Immature natural killer cell (primary cell): ENCODE data around the gene TCF7. TPM values are rescaled to one million over a fixed set of nuclear protein-coding genes. Genes with fewer than 3 reads are reported as not detected.

Source experiments
- DNase-seq, 3 donors: peaks; one replicate each; pipeline ENCODE4 v3.0.0; 2022; ENCODE audit warnings: mixed read lengths in 1 of 3
- H3K27ac Mint-ChIP-seq, 6 donors: one replicate each; pipeline ENCODE4 v1.8.0; 2020; ENCODE audit warnings: mixed read lengths in 6 of 6, mild to moderate bottlenecking in 5 of 6, inconsistent platforms in 4 of 6, moderate library complexity in 3 of 6
- H3K27me3 Mint-ChIP-seq, 3 donors: one replicate each; pipeline ENCODE4 v1.8.0; 2020 to 2021; ENCODE audit warnings: low read depth in 3 of 3, mild to moderate bottlenecking in 3 of 3, mixed read lengths in 3 of 3, moderate library complexity in 3 of 3, inconsistent platforms in 1 of 3
- H3K36me3 Mint-ChIP-seq, 3 donors: one replicate each; pipeline ENCODE4 v1.8.0; 2020; ENCODE audit warnings: mixed read lengths in 3 of 3, inconsistent platforms in 2 of 3, mild to moderate bottlenecking in 2 of 3
- H3K4me1 Mint-ChIP-seq, 2 donors: one replicate each; pipeline ENCODE4 v1.8.0; 2020; ENCODE audit warnings: inconsistent platforms in 2 of 2, mild to moderate bottlenecking in 2 of 2, mixed read lengths in 2 of 2, moderate library complexity in 1 of 2
- H3K4me3 Mint-ChIP-seq, 5 donors: one replicate each; pipeline ENCODE4 v1.8.0; 2020; ENCODE audit warnings: mild to moderate bottlenecking in 5 of 5, mixed read lengths in 5 of 5, inconsistent platforms in 3 of 5, moderate library complexity in 3 of 5
- H3K9me3 Mint-ChIP-seq, 6 donors: one replicate each; pipeline ENCODE4 v1.8.0; 2020; ENCODE audit warnings: mild to moderate bottlenecking in 6 of 6, mixed read lengths in 6 of 6, inconsistent platforms in 4 of 6, moderate library complexity in 3 of 6
- polyA plus RNA-seq, 3 donors: library from polyadenylated mRNA; unstranded; fragments of 300-500 nt; fragmentation: Illumina TruSeq; gene quantifications; one replicate each; pipeline ENCODE4 v1.2.3, GENCODE V29; 2021

Gene TCF7
- 10 to 100 TPM; 14.9 to 50.9 (median 38.2) TPM for polyA plus RNA-seq

DNA sequence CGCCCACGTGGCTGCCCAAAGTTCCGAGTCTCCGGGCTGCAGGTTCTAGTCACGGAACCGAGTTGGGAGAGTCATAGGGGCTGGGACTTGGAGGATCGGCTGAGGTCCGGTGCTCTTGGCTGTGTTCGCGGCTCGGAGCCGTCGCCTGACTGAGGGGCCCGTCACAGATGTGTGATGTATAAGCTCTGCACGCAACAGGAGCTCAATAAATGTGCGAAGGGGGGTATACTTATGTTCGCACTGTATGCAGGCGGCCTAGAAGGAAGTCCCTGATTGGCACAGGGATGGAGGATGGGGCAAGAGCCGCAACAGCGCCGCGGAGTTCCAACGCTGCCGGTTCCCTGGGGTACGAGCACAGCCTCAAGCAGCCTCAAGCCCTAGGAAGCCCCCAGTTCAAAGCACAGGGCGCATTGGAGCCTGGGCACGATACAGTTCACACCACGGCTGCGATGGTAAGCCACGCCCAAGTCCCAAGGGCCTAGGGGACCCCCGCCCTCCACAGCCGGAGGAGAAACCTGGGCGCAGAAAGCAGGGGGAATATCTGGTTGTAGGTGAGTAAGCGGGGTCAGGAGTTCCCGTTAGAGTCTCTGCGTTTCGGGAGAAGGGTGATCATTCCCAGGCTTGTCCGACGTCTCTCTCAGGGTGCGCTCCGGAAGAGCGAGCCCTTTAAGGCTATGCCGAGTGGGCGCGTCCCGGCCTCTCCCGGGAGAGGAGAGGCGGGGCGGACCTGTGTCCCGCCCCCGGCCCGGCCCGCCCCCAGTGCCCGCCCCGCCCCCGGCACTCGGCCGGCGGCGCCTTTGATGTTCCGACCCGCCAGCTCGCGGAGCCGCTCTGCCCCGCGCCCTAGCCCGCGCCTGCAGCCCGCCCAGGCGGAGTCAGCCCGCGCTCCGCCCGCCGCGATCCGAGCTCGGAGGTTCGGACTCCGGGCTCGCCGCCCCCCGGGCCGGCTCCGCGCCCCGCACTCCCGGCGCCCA, at the start of gene TCF7:
TCF7 (plus strand) TSS at position 780 of the 974 bp plus-strand sequence. CDS start 226 bp downstream, outside the sequence.
- Mint-ChIP-seq H3K9me3 (no peaks in the 10 kb centered on the region), H3K4me1 (peaks cover 52 to 56% of the 10 kb centered on the region in 2 donors), H3K4me3 (peak within 1 kb of the TSS; percentile 86 to 94 (median 91)), H3K27me3 (peaks cover 9 to 21% (median 10%) of the 10 kb centered on the region in 3 donors), H3K27ac (peak within 1 kb of the TSS; percentile 79 to 94 (median 91)), H3K36me3 (peaks cover 0 to 11% (median 4%) of the 10 kb centered on the region in 3 donors)
- peak; percentile 69 to 78 (median 76) for DNase-seq

DNA sequence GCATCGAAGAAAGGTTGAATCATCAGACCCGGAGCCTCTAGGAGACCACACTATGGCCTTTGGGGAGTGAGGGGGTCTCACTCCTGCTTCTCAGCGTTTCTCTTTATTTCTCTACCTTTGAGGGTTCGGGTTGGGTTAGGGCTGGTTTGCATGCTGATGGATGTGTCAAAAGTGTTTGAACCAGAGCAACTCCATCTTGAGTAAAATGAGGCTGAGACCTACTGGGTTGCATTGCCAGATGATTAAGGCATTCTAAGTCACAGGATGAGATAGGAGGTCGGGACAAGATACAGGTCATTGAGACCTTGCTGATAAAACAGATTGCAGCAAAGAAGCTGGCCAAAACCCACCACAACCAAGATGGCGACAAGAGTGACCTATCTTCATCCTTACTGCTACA, 44.9 kb upstream of the TCF7 start:
- DNase-seq, result no peak
- Mint-ChIP-seq H3K27me3 (peaks cover 8 to 14% (median 13%) of the 10 kb centered on the region in 3 donors), H3K4me3 (no peak overlapping the region), H3K36me3 (no peaks in the 10 kb centered on the region), H3K9me3 (no peaks in the 10 kb centered on the region), H3K27ac (no peak overlapping the region), H3K4me1 (peaks cover 15 to 20% of the 10 kb centered on the region in 2 donors)

DNA sequence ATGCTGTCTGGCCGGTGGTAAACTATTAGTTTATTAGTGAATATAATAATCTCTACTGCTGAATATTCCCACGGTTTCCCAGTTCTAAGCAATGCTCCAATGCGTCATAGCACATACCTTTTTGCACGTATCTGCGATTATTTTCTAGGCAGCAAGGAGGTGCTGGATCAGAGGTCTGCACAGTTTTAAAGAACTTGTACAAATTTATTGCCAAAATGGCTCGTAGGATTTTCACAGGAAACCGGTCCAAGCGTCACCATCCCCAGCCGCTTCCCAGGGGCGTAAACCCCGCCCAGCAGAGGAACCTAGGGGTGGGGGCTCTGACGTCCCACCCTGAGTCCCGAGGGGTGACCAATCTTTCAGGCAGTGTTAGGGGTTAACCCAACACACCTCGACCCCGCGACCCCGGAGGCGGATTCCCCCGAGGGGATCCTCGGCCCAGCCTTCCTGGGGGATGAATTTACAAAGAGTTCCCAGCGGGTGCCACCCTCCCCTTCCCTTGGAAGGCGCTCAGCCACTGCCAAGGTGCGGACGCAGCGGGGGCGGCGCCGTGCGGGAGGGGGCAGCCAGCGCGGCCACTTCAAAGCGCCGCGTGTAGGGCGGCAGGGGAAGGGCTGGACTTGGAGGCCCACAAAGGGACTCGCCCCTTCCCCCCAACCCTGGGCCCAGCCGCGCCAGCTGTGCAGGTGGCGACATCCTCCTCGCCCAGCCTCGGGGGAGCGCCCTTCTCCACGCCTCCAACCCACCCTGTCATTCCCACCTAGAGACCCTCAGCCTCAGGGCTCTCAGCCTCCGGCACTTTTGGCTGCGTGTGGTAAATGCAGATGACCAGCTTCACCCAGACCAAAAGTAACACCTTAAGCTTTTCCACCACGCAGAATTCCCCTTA, 43.5 kb upstream of the TCF7 start:
- peak; percentile 35 to 58 (median 45) for DNase-seq
- H3K27me3 Mint-ChIP-seq, result peaks cover 8 to 14% (median 13%) of the 10 kb centered on the region in 3 donors
- peaks cover 15 to 20% of the 10 kb centered on the region in 2 donors for H3K4me1 Mint-ChIP-seq
- H3K4me3 Mint-ChIP-seq, result peak overlapping the region; percentile 54 to 74 (median 69)
- H3K36me3 Mint-ChIP-seq, result no peaks in the 10 kb centered on the region
- H3K27ac Mint-ChIP-seq, result peak overlapping the region in 4 of 6 donors; percentile 15 to 77 (median 32)
- H3K9me3 Mint-ChIP-seq, result no peaks in the 10 kb centered on the region

DNA sequence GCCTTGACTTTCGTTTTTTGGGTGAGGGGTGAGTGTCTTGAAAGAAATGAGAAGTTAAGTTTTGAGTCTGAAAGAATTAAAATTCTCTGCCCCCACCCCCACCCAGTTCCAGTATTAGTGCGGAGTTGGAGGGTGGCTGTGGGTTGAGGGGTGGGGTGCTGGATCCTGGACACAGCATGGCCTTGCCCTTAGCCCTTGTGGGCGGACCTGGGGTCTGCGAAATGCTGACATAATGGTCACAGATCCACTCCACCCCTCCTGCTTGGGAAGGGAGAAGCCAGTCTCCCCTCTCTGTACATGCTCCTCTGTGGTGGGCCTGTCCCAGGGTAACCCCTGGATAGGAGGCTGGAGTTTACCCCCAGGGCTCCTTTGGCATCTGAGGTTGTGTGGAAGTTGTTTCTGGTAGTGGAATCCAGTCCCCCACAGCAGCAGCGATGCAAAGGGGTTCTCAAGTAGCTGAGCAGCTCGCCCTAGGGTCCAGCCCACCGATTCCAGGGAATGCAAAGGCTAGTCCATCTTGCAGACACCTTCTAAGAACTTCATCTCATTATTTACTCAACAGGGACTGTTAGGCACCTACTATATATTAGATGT, 42.8 kb upstream of the TCF7 start:
- Mint-ChIP-seq H3K4me3 (peak overlapping the region; percentile 54 to 74 (median 69)), H3K27me3 (peaks cover 11 to 14% (median 13%) of the 10 kb centered on the region in 3 donors), H3K27ac (peak overlapping the region in 2 of 6 donors; percentile 43 to 77), H3K36me3 (no peaks in the 10 kb centered on the region), H3K4me1 (peaks cover 15 to 20% of the 10 kb centered on the region in 2 donors), H3K9me3 (no peaks in the 10 kb centered on the region)
- DNase-seq, result no peak

DNA sequence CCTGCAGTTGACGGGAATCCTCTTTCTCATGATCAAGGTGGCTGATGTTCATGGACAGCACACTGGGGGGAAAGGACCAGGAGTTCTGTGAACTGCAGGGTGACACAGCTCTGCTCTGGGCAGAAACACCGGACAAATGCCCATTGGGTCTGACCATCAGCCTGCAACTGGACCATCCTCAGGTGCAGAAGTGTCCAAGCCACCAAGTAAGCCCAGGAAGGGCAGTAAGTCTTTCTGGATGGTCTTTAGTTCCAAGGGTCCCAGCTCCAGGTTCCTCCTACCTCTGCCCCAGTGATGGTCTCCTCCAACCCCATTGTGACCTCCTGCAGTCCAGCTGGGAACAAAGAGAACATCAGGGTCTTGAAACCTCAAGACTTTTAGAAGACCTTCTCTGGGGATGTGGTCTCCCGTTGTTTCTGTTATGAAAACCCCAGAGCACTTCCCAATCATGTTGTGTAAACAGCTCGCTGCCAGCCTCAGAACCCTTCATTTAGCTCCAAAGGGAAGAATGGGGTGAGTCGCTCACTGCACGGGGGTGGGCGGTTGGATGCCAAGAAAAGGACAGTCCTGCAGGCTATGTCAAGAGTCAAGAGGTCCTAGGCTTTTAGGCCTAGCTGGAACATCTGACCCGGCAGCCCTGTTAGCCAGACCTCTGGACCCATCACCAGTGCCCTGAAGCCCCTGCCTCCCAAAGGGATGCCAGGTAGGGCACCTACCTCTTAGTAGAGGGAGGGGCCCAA, 41.8 kb upstream of the TCF7 start:
- no peak overlapping the region for H3K4me3 Mint-ChIP-seq

DNA sequence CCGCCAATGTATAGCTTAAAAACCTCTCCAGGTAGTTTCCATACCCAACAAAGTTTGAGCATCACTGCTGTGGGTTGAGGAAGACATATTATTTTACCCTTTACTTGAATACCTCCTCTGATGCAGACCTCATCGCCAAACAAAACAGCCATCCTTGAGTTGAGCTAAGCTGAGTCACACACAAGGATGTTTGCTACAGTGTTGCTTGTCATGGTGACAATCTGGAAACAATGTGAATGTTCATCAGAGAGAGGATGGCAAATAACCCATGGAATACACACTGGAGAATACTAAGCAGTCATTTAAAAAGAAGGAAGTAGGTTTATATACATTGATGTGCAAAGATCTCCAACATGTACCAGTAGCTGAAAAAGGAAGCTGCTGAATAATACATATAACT, 41.1 kb upstream of the TCF7 start:
- H3K9me3 Mint-ChIP-seq, result no peaks in the 10 kb centered on the region
- no peak for DNase-seq
- no peak overlapping the region for H3K27ac Mint-ChIP-seq
- no peak overlapping the region for H3K4me3 Mint-ChIP-seq
- peaks cover 15 to 20% of the 10 kb centered on the region in 2 donors for H3K4me1 Mint-ChIP-seq
- H3K36me3 Mint-ChIP-seq, result no peaks in the 10 kb centered on the region
- H3K27me3 Mint-ChIP-seq, result peaks cover 10 to 13% (median 11%) of the 10 kb centered on the region in 3 donors

More for the DNA sequence above, 41.8 kb upstream of the TCF7 start:
- no peak for DNase-seq
- Mint-ChIP-seq H3K27me3 (peaks cover 10 to 14% (median 11%) of the 10 kb centered on the region in 3 donors), H3K27ac (peak overlapping the region in 1 of 6 donors; percentile 33), H3K9me3 (no peaks in the 10 kb centered on the region), H3K4me1 (peaks cover 15 to 20% of the 10 kb centered on the region in 2 donors), H3K36me3 (no peaks in the 10 kb centered on the region)

DNA sequence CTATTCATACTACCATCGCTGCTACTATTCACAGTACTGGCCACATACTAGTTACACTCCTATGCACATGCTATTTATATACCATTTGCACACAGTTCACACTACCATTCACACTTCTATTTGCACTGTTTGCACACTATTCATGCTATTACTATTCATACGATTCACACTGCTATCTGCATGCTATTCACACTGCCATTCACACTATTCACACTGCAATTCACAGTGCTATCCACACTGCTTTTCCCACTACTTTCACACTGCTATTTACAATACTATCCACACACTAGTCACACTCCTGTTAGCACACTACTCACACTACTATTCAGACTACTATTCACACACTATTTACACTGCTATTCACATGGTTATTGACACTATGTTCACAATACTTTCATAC, 39.4 kb upstream of the TCF7 start:
- Mint-ChIP-seq H3K36me3 (no peaks in the 10 kb centered on the region), H3K4me3 (no peak overlapping the region), H3K27ac (no peak overlapping the region), H3K27me3 (peaks cover 3 to 11% (median 7%) of the 10 kb centered on the region in 3 donors), H3K4me1 (peaks cover 15 to 20% of the 10 kb centered on the region in 2 donors), H3K9me3 (no peaks in the 10 kb centered on the region)
- no peak for DNase-seq

DNA sequence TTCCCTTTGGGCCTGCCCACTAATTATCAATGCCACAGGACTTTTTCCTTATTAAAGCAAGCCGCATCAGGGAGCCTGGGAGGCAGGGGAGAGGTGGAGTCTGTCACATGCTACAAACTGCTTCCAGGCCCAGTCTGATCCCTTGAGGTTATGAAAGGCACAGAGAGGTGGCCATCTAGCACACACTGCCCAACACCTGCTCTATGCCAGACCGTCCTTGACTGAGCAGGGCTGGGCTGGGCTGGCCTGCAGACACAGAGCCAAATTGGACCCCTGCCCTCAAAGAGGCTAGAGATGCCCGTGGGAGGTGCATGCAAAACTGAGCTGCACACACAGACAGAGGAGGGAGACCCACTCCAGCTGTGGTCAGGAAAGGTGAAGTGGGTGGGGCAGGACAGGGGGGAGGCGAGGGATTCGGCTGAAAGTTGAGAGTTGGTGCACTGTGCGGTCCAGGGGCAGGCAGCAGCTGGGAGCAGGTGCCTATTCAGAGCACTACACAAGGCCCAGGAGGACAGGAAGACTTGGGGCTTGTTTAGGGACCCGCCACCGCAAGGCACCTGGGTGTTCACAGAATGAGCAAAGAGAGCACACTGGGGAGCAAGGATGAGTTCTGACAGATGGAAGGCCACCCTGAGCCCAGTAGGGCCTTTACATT, 36.4 kb upstream of the TCF7 start:
- Mint-ChIP-seq H3K27ac (no peak overlapping the region), H3K4me1 (no peaks in the 10 kb centered on the region), H3K9me3 (no peaks in the 10 kb centered on the region), H3K4me3 (no peak overlapping the region), H3K27me3 (peaks cover 0 to 4% (median 3%) of the 10 kb centered on the region in 3 donors), H3K36me3 (no peaks in the 10 kb centered on the region)
- no peak for DNase-seq

DNA sequence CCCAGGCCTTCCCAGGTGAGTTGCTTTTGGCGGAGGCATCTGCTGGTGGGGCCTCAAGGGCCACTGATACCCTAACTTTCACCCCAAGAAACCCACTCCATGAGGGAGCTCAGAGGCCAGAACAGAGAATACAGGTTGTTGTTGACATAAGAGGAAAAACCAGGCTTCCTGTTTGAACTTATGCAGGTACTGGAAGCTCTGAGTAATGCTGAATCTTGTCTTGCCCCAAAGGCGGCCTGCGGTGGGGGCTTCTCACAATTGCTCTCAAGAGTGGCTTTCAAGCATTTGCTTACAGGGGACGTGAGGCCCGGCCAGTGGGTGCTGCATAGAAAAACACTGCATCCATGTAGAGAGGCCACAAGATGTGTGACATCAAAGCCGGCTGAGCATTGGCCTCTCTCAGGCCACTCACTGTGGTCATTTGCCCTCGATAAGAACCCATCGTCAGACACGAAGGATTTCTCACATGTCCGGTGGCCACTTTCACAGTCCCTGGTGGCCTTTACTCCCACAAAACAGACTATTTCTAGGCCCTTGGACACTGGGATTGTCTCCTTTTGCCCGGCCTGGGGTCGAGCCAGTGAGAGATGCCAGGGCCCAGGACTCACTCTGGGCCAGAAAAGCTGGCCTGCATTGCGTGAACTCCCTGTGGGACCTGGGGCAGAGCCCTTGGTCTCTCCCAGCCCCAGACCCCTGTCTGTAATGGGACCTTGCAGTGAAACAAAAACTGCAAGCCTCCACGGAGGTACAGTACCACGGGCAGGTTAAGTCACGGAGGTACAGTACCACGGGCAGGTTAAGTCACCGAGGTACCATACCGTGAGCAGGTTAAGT, 34.5 kb upstream of the TCF7 start:
- Mint-ChIP-seq H3K27ac (peak overlapping the region in 1 of 6 donors; percentile 43), H3K4me1 (no peaks in the 10 kb centered on the region), H3K36me3 (no peaks in the 10 kb centered on the region), H3K4me3 (no peak overlapping the region), H3K27me3 (peaks cover 0 to 4% (median 2%) of the 10 kb centered on the region in 3 donors), H3K9me3 (no peaks in the 10 kb centered on the region)
- no peak for DNase-seq

DNA sequence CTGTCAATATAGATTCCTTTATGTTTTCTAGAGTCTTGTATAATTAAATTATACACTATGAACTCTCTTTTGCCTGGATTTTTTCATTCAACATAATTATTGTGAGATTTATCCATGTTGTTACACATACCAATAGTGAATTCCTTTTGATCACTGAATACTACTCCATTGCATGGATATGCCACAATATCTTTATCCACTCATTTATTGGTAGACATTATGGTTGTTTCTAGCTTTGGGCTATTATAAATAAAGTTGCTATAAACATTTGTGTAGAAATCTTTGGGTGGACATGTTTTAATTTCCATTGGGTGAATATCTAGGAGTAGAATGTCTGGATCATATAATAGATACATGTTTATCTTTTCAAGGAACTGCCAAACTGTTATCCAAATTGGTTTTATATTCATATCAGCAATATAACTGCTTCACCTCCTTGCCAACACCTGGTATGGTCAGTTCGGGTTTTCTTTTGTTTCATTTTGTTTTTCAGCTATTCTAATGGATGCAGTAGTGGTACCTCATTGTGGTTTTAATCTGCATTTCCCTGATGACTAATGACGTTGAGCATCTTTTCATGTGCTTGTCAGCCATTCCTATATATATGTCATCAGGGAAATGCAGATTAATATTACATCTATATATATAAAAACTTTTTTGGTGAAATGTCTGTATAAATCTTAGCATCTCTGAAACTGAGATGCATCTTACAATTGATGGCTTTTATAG, 32.1 kb upstream of the TCF7 start:
- no peak for DNase-seq
- H3K4me3 Mint-ChIP-seq, result no peak overlapping the region
- H3K27me3 Mint-ChIP-seq, result peaks cover 0 to 6% (median 2%) of the 10 kb centered on the region in 3 donors
- no peaks in the 10 kb centered on the region for H3K36me3 Mint-ChIP-seq
- no peaks in the 10 kb centered on the region for H3K9me3 Mint-ChIP-seq
- no peak overlapping the region for H3K27ac Mint-ChIP-seq
- H3K4me1 Mint-ChIP-seq, result peaks cover 3 to 11% of the 10 kb centered on the region in 2 donors

DNA sequence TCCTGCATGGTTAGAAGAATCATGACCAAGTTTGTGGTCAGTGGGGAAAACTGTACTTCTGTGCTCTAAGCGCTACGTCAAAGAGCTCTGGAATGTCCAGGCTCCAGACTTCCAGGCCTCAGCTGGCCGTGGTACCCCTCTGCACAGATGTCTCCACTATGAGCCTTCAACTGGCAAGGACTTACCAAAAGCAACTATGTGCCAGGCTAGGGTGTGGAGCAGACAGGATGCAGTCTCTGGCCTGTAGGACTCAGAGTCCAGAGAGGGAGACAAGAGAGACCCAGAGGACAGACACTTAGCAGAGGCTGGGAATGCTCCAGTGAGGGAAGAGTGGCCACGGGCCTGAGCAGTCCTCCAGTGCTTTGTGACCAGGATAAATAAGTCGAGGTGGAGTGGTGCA, 31.0 kb upstream of the TCF7 start:
- Mint-ChIP-seq H3K9me3 (no peaks in the 10 kb centered on the region), H3K27me3 (peaks cover 0 to 6% (median 4%) of the 10 kb centered on the region in 3 donors), H3K4me3 (no peak overlapping the region), H3K27ac (no peak overlapping the region), H3K4me1 (peaks cover 3 to 13% of the 10 kb centered on the region in 2 donors), H3K36me3 (no peaks in the 10 kb centered on the region)
- no peak for DNase-seq
